Muscle of leg (tissue), 11 donors: ENCODE data around the gene REXO2. TPM values are rescaled to one million over a fixed set of nuclear protein-coding genes. Genes with fewer than 3 reads are reported as not detected.
A peak's percentile ranks its signal among the peaks of the same experiment; 100 is the strongest.

Source experiments
- DNase-seq: peaks from one replicate; pipeline ENCODE4 v3.0.0; 2013
- H3K27ac ChIP-seq: one replicate; pipeline ENCODE4 v1.5.1; 2013; ENCODE audit warnings: mild to moderate bottlenecking, low read length, control low read depth
- H3K27me3 ChIP-seq: one replicate; pipeline ENCODE4 v1.6.1; 2013; ENCODE audit warnings: low read length; ENCODE audit not compliant: control insufficient read depth, insufficient read depth
- H3K36me3 ChIP-seq: one replicate; pipeline ENCODE4 v1.6.1; 2013; ENCODE audit warnings: low read length; ENCODE audit not compliant: control insufficient read depth, insufficient read depth
- H3K4me1 ChIP-seq: one replicate; pipeline ENCODE4 v1.6.1; 2013; ENCODE audit warnings: low read length; ENCODE audit not compliant: control insufficient read depth, insufficient read depth
- H3K4me3 ChIP-seq: one replicate; pipeline ENCODE4 v1.5.1; 2013; ENCODE audit warnings: low read length, control low read depth
- H3K9me3 ChIP-seq: replicated peaks from 2 replicates; pipeline ENCODE4 v1.6.1; 2013; ENCODE audit warnings: low read depth, low read length; ENCODE audit not compliant: control insufficient read depth
- WGBS: methylation state at CpG from one replicate; pipeline ENCODE4 v1.1.5; 2013; ENCODE audit warnings: missing lambda C conversion rate; ENCODE audit not compliant: insufficient coverage; 5-methylcytosine and 5-hydroxymethylcytosine counted together
- polyA plus RNA-seq, 8 donors: library from polyadenylated mRNA; unstranded; fragments of 120-200 nt; gene quantifications; one replicate each; pipeline versions ENCODE4 v1.2.1 to v1.2.3, GENCODE V29; 2013; ENCODE audit warnings: inconsistent platforms in 1 of 8, low replicate concordance in 1 of 8; ENCODE audit not compliant: insufficient read length in 8 of 8, insufficient read depth in 1 of 8
- total RNA-seq: library from RNA; stranded (reverse); fragments of 120-200 nt; gene quantifications from one replicate; pipeline ENCODE4 v1.2.4, GENCODE V29; 2013

Gene REXO2
- total and polyA plus RNA-seq, 9 donors: 48.2 to 68.8 (median 52.4) TPM

GRCh38 chr11:114438303-114438702 lies 964 bp upstream of the REXO2 start:
- H3K4me3 ChIP-seq: no peak overlapping the region
- H3K4me1 ChIP-seq: peaks cover 7% of the 10 kb centered on the region
- no peaks in the 10 kb centered on the region for H3K9me3 ChIP-seq
- H3K36me3 ChIP-seq: no peaks in the 10 kb centered on the region
- no peaks in the 10 kb centered on the region for H3K27me3 ChIP-seq
- 60% methylated on average over 1 of the region's 6 CpGs for WGBS
- H3K27ac ChIP-seq: no peak overlapping the region
- DNase-seq: no peak

GRCh38 chr11:114440121-114440860 lies 1.0 kb downstream of the REXO2 start:
- Histone ChIP-seq H3K9me3 (no peaks in the 10 kb centered on the region), H3K36me3 (peaks cover 9% of the 10 kb centered on the region), H3K27ac (peak overlapping the region; percentile 83), H3K27me3 (no peaks in the 10 kb centered on the region), H3K4me1 (peaks cover 7% of the 10 kb centered on the region), H3K4me3 (peak overlapping the region; percentile 98)
- WGBS: no CpG with 5 or more reads among the region's 10 CpGs
- peak; percentile 5 for DNase-seq

- no peak overlapping the region for H3K4me3 ChIP-seq
- H3K36me3 ChIP-seq: peaks cover 11% of the 10 kb centered on the region
- H3K4me1 ChIP-seq: peaks cover 7% of the 10 kb centered on the region
- no peaks in the 10 kb centered on the region for H3K27me3 ChIP-seq
- H3K27ac ChIP-seq: no peak overlapping the region
- WGBS: no CpG with 5 or more reads among the region's 7 CpGs
- H3K9me3 ChIP-seq: no peaks in the 10 kb centered on the region
- peak; percentile 6 for DNase-seq
Measured at GRCh38 chr11:114440971-114441763, 1.9 kb downstream of the REXO2 start.

GRCh38 chr11:114441921-114442320 lies 2.7 kb downstream of the REXO2 start:
- Histone ChIP-seq H3K9me3 (no peaks in the 10 kb centered on the region), H3K27me3 (no peaks in the 10 kb centered on the region), H3K4me1 (peaks cover 7% of the 10 kb centered on the region), H3K4me3 (no peak overlapping the region), H3K36me3 (peaks cover 15% of the 10 kb centered on the region), H3K27ac (no peak overlapping the region)
- WGBS: no CpG with 5 or more reads among the region's 2 CpGs
- no peak for DNase-seq

GRCh38 chr11:114442536-114442935 lies 3.3 kb downstream of the REXO2 start:
- Histone ChIP-seq H3K4me3 (no peak overlapping the region), H3K27me3 (no peaks in the 10 kb centered on the region), H3K9me3 (no peaks in the 10 kb centered on the region), H3K4me1 (peaks cover 7% of the 10 kb centered on the region), H3K36me3 (peaks cover 15% of the 10 kb centered on the region), H3K27ac (no peak overlapping the region)
- no CpG with 5 or more reads among the region's 1 CpG for WGBS
- DNase-seq: no peak

- no peak overlapping the region for H3K27ac ChIP-seq
- no peak for DNase-seq
- H3K27me3 ChIP-seq: no peaks in the 10 kb centered on the region
- H3K4me3 ChIP-seq: no peak overlapping the region
- WGBS: 100% methylated on average over 1 of the region's 2 CpGs
- H3K36me3 ChIP-seq: peaks cover 24% of the 10 kb centered on the region
- no peaks in the 10 kb centered on the region for H3K9me3 ChIP-seq
- no peaks in the 10 kb centered on the region for H3K4me1 ChIP-seq
Measured at GRCh38 chr11:114447444-114447843, 8.2 kb downstream of the REXO2 start.

GRCh38 chr11:114447892-114448291 lies 8.6 kb downstream of the REXO2 start:
- H3K36me3 ChIP-seq: peaks cover 24% of the 10 kb centered on the region
- DNase-seq: no peak
- 100% methylated on average over 1 of the region's 3 CpGs for whole genome bisulfite sequencing
- H3K4me1 ChIP-seq: no peaks in the 10 kb centered on the region
- no peaks in the 10 kb centered on the region for H3K27me3 ChIP-seq
- no peaks in the 10 kb centered on the region for H3K9me3 ChIP-seq
- no peak overlapping the region for H3K27ac ChIP-seq
- H3K4me3 ChIP-seq: no peak overlapping the region

- Histone ChIP-seq H3K27me3 (no peaks in the 10 kb centered on the region), H3K36me3 (peaks cover 23% of the 10 kb centered on the region), H3K4me1 (no peaks in the 10 kb centered on the region), H3K4me3 (no peak overlapping the region), H3K27ac (no peak overlapping the region), H3K9me3 (no peaks in the 10 kb centered on the region)
- no CpG with 5 or more reads among the region's 2 CpGs for WGBS
- DNase-seq: no peak
Measured at GRCh38 chr11:114448749-114449482, 9.6 kb downstream of the REXO2 start.

GRCh38 chr11:114449845-114450244 lies 10.6 kb downstream of the REXO2 start:
- DNase-seq: peak; percentile 10
- 78% methylated on average over 6 of the region's 6 CpGs for WGBS
- peaks cover 20% of the 10 kb centered on the region for H3K36me3 ChIP-seq

GRCh38 chr11:114452399-114452798 lies 13.1 kb downstream of the REXO2 start:
- Histone ChIP-seq H3K27ac (no peak overlapping the region), H3K9me3 (no peaks in the 10 kb centered on the region), H3K4me1 (no peaks in the 10 kb centered on the region), H3K4me3 (no peak overlapping the region), H3K27me3 (no peaks in the 10 kb centered on the region), H3K36me3 (peaks cover 13% of the 10 kb centered on the region)
- DNase-seq: no peak
- WGBS: no CpG with 5 or more reads among the region's 3 CpGs

More at GRCh38 chr11:114449845-114450244, 10.6 kb downstream of the REXO2 start:
- Histone ChIP-seq H3K9me3 (no peaks in the 10 kb centered on the region), H3K27ac (no peak overlapping the region), H3K4me1 (no peaks in the 10 kb centered on the region), H3K27me3 (no peaks in the 10 kb centered on the region), H3K4me3 (no peak overlapping the region)
